GM21786 (cell line): ENCODE data around the gene PFDN6.
"Not testable (repeated sequence)": the region's sequence is repeated elsewhere in the genome, so short reads cannot be mapped to it uniquely, and the experiment has no call there.

Source experiments
- ATAC-seq: cut with Tn5 transposase; IDR thresholded peaks from one replicate; pipeline ENCODE4 v1.9.1; 2021; ENCODE audit not compliant: unreplicated experiment

The PFDN6 gene

GRCh38 chr6:33273129-33273923, 16.1 kb upstream of the PFDN6 start:
- no peak for ATAC-seq

DNA sequence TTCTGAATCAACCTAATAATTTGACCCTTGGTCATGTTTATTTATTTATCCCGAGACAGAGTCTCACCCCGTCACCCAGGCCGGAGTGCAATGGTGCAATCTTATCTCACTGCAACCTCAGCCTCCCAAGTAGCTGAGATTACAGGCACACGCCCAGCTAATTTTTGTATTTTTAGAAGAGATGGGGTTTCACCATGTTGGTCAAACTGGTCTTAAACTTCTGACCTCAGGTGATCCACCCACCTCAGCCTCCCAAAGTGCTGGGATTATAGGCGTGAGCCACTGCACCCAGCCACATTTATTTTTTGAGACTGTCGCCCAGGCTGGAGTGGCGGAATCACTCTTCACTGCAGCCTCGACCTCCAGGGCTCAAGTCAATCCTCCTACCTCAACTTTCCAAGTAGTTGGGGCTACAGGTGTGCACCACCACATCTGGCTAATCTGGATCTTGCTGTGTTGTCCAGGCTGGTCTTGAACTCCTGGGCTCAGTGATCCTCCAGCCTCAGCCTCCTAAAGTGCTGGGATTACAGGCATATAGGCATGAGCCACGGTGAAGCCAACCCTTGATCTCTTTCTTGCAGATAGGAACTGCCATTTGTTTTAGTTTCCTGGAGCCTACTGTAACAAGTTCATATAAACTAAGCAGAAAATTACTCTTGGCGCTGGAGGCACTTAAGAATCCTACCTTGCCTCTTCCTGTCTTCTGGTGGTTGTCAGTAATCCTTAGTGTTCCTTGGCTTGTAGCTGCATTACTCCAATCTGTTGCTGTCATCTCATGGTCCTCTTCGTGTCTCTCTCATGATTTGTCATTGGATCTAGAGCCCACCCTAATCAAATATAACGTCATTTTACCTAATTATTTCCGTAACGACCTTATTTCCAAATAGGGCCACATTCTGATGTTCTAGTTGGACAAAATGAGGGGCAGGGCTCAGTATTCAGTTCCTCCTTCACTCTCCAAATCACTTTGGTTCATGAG, 15.2 kb upstream of the PFDN6 start:
- no peak for ATAC-seq

DNA sequence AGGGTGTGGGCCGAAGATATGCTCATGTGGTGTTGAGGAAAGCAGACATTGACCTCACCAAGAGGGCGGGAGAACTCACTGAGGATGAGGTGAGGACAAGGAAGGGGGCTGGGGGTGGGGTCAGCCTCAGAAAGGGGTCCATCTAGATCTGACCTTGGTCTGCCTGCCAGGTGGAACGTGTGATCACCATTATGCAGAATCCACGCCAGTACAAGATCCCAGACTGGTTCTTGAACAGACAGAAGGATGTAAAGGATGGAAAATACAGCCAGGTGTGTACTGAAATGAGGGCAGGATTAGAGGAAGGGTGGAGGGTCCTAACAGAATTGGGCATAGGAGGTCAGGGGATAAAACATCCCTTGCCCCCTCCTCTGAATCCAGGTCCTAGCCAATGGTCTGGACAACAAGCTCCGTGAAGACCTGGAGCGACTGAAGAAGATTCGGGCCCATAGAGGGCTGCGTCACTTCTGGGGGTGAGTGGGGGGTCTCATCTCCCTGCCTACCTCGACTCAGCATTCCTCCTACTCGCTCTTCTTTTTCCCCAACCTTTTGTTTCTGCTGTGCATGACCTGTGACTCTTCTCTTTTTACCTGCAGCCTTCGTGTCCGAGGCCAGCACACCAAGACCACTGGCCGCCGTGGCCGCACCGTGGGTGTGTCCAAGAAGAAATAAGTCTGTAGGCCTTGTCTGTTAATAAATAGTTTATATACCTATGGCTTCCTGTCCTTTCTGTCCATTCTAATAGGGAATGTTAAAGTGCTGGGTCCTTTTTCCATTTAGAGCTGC, 13.4 kb upstream of the PFDN6 start:
- not testable (repeated sequence) for ATAC-seq

GRCh38 chr6:33276581-33276863, 12.9 kb upstream of the PFDN6 start:
- ATAC-seq, result no peak

GRCh38 chr6:33276864-33277662, 12.3 kb upstream of the PFDN6 start, which contains the start of gene B3GALT4:
B3GALT4 (plus strand) TSS chr6:33277123; CDS start chr6:33277420, 297 bp downstream.
- ATAC-seq, result peak; percentile 57

- ATAC-seq, result no peak
Observed at GRCh38 chr6:33277663-33278391, 11.6 kb upstream of the PFDN6 start.

- no peak for ATAC-seq
Observed at GRCh38 chr6:33278392-33278741, 11.0 kb upstream of the PFDN6 start.

GRCh38 chr6:33278810-33279209, 10.6 kb upstream of the PFDN6 start:
- ATAC-seq, result no peak

DNA sequence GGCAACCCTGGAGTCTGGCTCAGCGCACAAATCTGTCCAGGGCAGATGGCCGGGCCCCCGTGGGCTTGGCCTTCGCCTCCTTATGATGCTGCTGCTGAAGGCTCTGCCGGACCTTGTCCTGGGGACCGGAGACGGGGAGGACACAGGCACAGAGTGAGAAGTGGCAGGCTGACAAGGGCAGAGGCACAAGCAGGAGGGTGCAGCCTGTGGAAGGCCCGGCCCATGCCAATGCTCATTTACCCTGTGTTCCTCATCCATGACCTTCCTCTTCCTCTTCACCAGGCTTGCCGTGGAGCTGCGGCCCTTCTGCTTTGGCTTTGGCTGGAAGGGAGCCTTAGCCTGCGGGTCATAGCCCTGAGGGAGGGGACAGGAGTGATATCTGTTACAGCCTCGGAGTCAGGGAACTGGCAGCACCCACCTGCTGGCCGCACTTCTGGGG, 10.1 kb upstream of the PFDN6 start:
- ATAC-seq, result no peak

GRCh38 chr6:33279971-33280511, 9.4 kb upstream of the PFDN6 start:
- ATAC-seq, result no peak

DNA sequence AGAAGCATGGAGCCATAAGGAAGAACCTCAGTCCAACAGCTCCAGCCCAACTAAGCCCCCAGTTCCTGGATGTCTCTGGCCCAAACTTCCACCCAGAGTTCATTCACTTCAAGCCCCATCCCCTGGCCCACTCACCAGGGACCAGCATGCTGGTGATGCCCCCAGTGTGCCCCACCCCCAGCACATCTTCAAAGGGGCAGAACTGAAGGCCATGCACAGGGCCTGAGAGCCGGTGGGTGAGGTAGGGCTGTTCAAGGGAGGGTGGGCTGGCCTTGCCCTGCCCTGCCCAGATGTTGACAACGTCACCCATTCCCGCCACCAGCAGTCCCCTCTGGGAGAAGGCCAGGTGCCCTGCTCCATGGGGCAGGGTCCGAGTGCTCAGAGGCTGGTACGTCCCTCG, 8.9 kb upstream of the PFDN6 start:
- no peak for ATAC-seq

GRCh38 chr6:33285214-33285613, 4.2 kb upstream of the PFDN6 start:
- ATAC-seq, result not testable (repeated sequence)

DNA sequence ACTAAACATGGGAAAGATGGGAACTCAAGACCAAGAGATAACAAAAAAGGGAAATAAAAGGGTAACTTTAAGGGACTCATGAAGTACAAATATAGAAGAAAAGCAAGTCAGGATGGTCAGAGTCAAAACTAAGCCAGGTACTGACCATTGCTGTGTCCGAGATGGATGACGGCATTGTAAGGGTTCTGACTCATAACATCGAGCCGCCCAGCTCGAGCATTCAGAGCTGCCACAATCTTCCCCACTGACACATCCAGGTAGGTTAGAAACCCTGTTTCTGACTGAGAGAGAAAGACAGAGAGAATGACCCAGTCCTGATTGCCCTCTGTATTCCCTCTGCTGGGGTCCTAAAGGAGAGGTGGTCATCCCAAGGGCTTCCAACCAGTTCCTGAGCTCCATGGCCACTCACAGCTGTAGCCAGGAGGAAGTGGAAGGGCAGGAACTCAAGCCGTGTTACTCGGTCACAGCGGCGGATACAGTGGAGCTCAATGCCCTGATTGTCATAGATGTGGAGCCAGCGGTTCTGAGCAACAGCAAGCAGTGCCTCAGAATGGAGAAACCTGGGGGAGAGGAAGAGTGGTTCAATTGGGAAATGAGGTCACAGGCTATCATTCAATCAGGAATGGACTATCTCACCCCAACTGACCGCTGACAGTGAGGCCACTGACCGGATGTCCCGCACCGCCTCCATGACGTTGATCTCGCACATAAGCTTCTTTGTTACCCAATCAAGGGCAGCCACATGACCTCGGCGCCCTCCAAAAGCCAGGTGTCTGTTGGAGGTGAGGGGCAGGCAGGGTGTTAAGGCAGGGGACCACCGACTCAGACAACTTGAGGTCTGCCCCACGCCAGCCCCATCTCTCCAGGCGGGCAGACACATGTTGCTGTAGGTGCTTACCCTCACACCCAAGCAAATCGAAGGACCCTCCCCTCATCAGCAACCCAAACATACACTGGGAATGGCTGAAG, 2.2 kb upstream of the PFDN6 start:
- no peak for ATAC-seq

DNA sequence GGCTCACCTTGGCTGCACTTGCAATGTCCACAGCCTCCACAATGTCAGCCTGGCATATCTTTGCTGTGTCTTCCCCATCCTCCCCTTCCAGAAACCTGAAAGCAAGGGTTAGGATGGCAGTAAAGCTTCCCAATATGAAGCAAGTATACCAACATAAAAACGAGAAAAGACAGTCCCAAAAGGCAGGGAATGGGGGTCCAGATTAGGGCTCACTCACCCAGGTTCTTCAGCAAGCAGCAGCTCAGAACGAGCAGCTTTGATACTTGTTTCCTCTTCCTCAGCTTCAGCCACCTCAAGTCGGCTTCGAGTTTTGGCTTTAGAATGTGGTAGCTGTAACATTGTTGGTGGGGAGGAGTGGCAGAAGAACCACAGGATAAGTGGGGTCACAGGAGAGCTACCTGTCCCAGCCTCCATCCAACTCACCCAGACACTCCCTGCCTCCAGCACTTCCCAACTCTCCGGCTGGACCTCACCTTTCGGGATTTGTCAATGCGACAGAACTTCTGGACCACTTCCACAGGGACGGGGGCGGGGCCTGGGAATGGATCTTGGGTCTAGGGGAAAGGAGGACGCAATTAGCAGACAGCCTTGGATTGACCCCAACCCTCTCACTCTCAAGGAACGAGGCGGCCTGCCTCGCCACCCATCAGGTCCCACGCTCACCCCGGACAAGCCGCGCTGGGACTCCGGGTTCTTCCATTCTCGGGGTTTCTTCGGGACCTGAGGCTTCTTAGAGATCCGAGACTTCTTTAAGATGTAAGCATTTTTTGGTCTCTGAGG, 1.1 kb upstream of the PFDN6 start:
- no peak for ATAC-seq

DNA sequence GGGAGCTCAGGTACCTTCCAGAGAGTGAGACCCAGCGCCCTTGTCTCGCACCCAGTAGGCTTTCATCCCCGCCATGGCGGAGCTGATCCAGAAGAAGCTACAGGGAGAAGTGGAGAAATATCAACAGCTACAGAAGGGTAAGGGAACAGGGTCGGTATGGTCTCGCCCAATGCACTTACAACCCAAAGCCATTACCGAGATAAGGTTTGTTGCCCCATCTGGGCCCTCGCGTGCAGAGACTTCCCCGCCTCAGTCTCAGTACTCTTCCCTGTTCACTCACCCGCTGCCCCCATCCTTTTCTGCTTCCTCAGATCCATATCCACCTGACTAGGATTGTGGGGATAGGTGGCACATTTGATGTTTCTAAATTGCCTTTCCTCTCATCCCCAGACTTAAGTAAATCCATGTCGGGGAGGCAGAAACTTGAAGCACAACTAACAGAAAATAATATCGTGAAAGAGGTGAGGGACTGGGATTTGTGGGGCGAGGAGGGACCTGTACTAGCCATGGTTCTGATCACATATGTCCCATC, 449 bp downstream of the PFDN6 start:
- no peak for ATAC-seq

- no peak for ATAC-seq
Observed at GRCh38 chr6:33290459-33290858, 1.1 kb downstream of the PFDN6 start.

- no peak for ATAC-seq
Observed at GRCh38 chr6:33292996-33293682, 3.7 kb downstream of the PFDN6 start.
